ENCODE data around the gene ALDH1A1. TPM values are rescaled to one million over a fixed set of nuclear protein-coding genes. Genes with fewer than 3 reads are reported as not detected.

The ALDH1A1 gene
- total and polyA plus RNA-seq, 2 of the 8 experiments (the other 6 are each of a cell fraction or from before 2014, with no cell fraction given) = 0.50 to 0.82 TPM

DNA sequence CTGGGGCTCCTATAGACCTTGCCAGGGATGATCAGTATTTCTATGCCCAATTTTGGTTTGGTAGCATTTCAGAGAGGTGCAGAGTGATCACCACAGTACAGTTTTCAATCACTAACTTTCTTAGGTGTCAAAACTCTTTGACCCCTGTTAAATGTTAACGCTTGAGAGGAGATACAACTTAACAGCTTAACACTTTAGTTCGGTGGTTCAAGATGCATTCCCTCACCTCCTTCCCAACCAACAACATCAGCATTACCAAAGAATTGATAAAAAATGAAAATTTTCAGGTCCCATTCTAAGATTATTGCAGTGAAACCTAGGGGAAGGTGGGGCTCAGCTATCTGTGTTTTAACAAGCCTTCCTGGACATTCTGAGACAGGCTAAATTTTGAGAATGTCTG, 16.2 kb downstream of the ALDH1A1 start:
- H3K23ac ChIP-seq (ENCODE audit: insufficient read length) = no peak overlapping the region
- POLR2A ChIA-PET (ENCODE audit: partially characterized antibody) = no interaction called here
- no peak overlapping the region for H3K27ac ChIP-seq (ENCODE audit: low read depth, low read length)

More for the DNA sequence above, 16.2 kb downstream of the ALDH1A1 start:
- no peak overlapping the region for H2BK15ac ChIP-seq (ENCODE audit: low read length)
- CTCF ChIA-PET (ENCODE audit: partially characterized antibody) = interaction anchor here (0.9 kb wide), 1 partner anchor 39 kb away, joined by 3 read pairs; no protein-coding TSS in a partner anchor
- H3K56ac ChIP-seq (replicated peaks; ENCODE audit: insufficient read length, low read depth, low read length) = no peak overlapping the region
- 92% methylated on average over 2 of the region's 2 CpGs; no CpG with 5 or more reads in 1 of the 2 experiments for WGBS, 2 experiments (ENCODE audit: extremely low coverage in 1 of 2, insufficient coverage in 1 of 2, insufficient read length in 1 of 2, insufficient replicate concordance in 2 of 2, low coverage in 1 of 2, low lambda C conversion rate in 2 of 2, missing lambda C conversion rate in 1 of 2)
- no peak for FAIRE-seq
- H2BK12ac ChIP-seq (ENCODE audit: low read depth, low read length) = no peak overlapping the region
- H2AK5ac ChIP-seq (ENCODE audit: low read depth, low read length) = no peak overlapping the region
- H3K36me3 ChIP-seq (ENCODE audit: control insufficient read depth in 2 of 4, insufficient read depth in 4 of 4, low read length in 3 of 4) = no peaks in the 10 kb centered on the region
- H2AFZ ChIP-seq (ENCODE audit: low read length) = no peak overlapping the region
- no peak overlapping the region for H3K4me3 ChIP-seq (ENCODE audit: extremely low read depth in 1 of 4, insufficient read depth in 2 of 4, low read depth in 3 of 4, low read length in 4 of 4)
- H3K79me1 ChIP-seq (ENCODE audit: low read depth, low read length) = no peaks in the 10 kb centered on the region
- TF ChIP-seq TBP (IDR thresholded peaks at IDR 0.05; ENCODE audit: low read depth, low read length) (no peak), BRCA1 (IDR thresholded peaks at IDR 0.05; ENCODE audit: low read depth, low read length) (no peak), RAD21 (IDR thresholded peaks at IDR 0.05 in 1 of 2, conservative IDR thresholded peaks at IDR 0.05 in 1 of 2; ENCODE audit: low read depth in 2 of 2, low read length in 2 of 2) (no peak), JUN (IDR thresholded peaks at IDR 0.05; ENCODE audit: low read depth, low read length) (no peak)
- no peaks in the 10 kb centered on the region for H3K27me3 ChIP-seq (replicated peaks in 1 of 4; ENCODE audit: control insufficient read depth in 3 of 4, extremely low read depth in 1 of 4, insufficient read depth in 3 of 4, low read length in 3 of 4)
- H3K14ac ChIP-seq (ENCODE audit: insufficient read length) = no peak overlapping the region
- no peak overlapping the region for H2BK120ac ChIP-seq (replicated peaks; ENCODE audit: low read depth, low read length)
- H2BK5ac ChIP-seq (ENCODE audit: low read depth, low read length) = no peak overlapping the region
- H3K79me2 ChIP-seq (ENCODE audit: control insufficient read depth in 1 of 2, insufficient read depth in 2 of 2, low read length in 2 of 2) = no peaks in the 10 kb centered on the region
- H2BK20ac ChIP-seq (ENCODE audit: low read length) = no peak overlapping the region
- H4K91ac ChIP-seq (replicated peaks; ENCODE audit: insufficient read length, low read length) = no peak overlapping the region
- no peaks in the 10 kb centered on the region for H3K4me1 ChIP-seq (replicated peaks in 1 of 4; ENCODE audit: control insufficient read depth in 3 of 4, insufficient read depth in 4 of 4, low read length in 3 of 4)
- no peaks in the 10 kb centered on the region for H3K23me2 ChIP-seq (ENCODE audit: low read depth, low read length)
- H4K8ac ChIP-seq (ENCODE audit: extremely low read depth, insufficient read depth, low read length) = no peak overlapping the region
- H3K18ac ChIP-seq (ENCODE audit: extremely low read depth, low read length) = no peak overlapping the region
- DNase-seq (ENCODE audit: low read depth in 1 of 2, low spot score in 2 of 2) = no peak
- no peak overlapping the region for H3K9ac ChIP-seq (replicated peaks in 1 of 4; ENCODE audit: extremely low read depth in 1 of 4, low read depth in 3 of 4, low read length in 3 of 4)
- H4K20me1 ChIP-seq (replicated peaks in 1 of 2; ENCODE audit: control insufficient read depth in 1 of 2, insufficient read depth in 2 of 2, low read length in 2 of 2) = no peaks in the 10 kb centered on the region
- H3K4me2 ChIP-seq (ENCODE audit: insufficient read depth in 1 of 2, low read depth in 2 of 2, low read length in 2 of 2) = no peak overlapping the region
- H3K9me3 ChIP-seq (ENCODE audit: insufficient read depth in 2 of 2, low read depth in 1 of 2, low read length in 1 of 2) = no peaks in the 10 kb centered on the region
- H4K5ac ChIP-seq (ENCODE audit: insufficient read length, low read depth, low read length) = no peak overlapping the region
- no peak overlapping the region for H3K4ac ChIP-seq (replicated peaks; ENCODE audit: insufficient read length, low read depth, low read length)

All from H1 (cell line).